Skeletal muscle cell (primary cell): ENCODE measurements around the gene UQCRFS1.

Source experiments
- DNase-seq: peaks from one replicate; pipeline ENCODE4 v3.0.0-alpha.2; 2010; ENCODE audit warnings: low read depth
- H3K4me3 ChIP-seq: 2 replicates; pipeline ENCODE4 v1.5.1; 2011; ENCODE audit warnings: low read depth, mild to moderate bottlenecking, control low read depth, low read length, moderate library complexity

Gene UQCRFS1

GRCh38 chr19:29173896-29174295, 39.1 kb downstream of the UQCRFS1 start:
- no peak overlapping the region for H3K4me3 ChIP-seq
- DNase-seq = no peak

GRCh38 chr19:29172302-29172701, 40.6 kb downstream of the UQCRFS1 start:
- no peak for DNase-seq
- no peak overlapping the region for H3K4me3 ChIP-seq

DNA sequence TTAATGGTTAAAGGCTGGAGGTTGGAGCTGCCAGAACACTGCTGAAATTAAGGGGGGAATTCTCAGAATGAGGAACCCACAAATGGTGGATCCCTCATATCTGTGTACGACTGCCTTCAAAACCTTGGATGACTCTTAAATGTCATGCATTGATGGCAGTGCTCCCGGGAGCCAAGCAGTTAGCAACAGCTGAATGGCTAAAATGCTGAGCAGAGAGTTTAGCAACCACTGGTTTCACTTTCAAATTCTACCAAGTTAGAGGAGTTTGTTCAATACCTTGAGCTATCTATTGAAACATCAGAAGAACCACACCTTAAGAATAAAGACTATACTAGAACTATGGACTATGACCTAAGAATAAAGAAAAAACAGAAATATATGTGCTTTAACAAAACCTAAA, 41.4 kb downstream of the UQCRFS1 start:
- no peak overlapping the region for H3K4me3 ChIP-seq

GRCh38 chr19:29170554-29170953, 42.4 kb downstream of the UQCRFS1 start:
- no peak overlapping the region for H3K4me3 ChIP-seq
- DNase-seq = no peak

More for the DNA sequence above, 41.4 kb downstream of the UQCRFS1 start:
- no peak for DNase-seq

GRCh38 chr19:29162694-29163093, 50.3 kb downstream of the UQCRFS1 start:
- H3K4me3 ChIP-seq = no peak overlapping the region
- DNase-seq = no peak

- no peak overlapping the region for H3K4me3 ChIP-seq
- no peak for DNase-seq
Measured at GRCh38 chr19:29155683-29156082, 57.3 kb downstream of the UQCRFS1 start.
